Measurements from ENCODE around the gene TMEM107. TPM values are rescaled to one million over a fixed set of nuclear protein-coding genes. Genes with fewer than 3 reads are reported as not detected.

TMEM107 gene
- total RNA-seq, 1 donor from 2014 or later: 1.6 TPM

DNA sequence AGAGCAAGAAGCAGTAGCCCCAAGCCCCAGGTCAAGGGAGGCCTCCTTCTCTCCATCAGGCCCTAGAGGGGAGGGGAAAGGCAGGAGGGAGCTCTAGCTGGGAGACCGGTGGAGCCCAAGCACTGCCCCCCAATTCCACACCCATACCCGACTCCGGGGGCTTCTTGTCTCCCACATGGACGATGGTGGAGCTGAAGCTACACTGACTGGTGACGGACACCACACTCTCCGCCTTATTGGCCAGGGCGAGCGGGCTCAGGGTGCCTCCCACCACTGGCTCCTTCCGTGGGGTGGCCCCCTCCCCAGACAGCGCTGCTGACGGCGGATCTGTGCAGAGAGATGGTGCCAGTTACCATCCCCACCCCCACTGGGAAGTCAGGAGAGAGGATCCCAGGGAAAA, 30.4 kb downstream of the TMEM107 start:
- peak overlapping the region; percentile 99 for H3K27ac ChIP-seq
- no peaks in the 10 kb centered on the region for H3K9me3 ChIP-seq
- peaks cover 7 to 27% of the 10 kb centered on the region in 2 donors for H3K4me1 ChIP-seq
- TF ChIP-seq, protein P1, sequence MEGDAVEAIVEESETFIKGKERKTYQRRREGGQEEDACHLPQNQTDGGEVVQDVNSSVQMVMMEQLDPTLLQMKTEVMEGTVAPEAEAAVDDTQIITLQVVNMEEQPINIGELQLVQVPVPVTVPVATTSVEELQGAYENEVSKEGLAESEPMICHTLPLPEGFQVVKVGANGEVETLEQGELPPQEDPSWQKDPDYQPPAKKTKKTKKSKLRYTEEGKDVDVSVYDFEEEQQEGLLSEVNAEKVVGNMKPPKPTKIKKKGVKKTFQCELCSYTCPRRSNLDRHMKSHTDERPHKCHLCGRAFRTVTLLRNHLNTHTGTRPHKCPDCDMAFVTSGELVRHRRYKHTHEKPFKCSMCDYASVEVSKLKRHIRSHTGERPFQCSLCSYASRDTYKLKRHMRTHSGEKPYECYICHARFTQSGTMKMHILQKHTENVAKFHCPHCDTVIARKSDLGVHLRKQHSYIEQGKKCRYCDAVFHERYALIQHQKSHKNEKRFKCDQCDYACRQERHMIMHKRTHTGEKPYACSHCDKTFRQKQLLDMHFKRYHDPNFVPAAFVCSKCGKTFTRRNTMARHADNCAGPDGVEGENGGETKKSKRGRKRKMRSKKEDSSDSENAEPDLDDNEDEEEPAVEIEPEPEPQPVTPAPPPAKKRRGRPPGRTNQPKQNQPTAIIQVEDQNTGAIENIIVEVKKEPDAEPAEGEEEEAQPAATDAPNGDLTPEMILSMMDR (IDR thresholded peaks at IDR 0.05): no peak
- H3K36me3 ChIP-seq: peaks cover 100% of the 10 kb centered on the region in 2 donors
- H3K4me3 ChIP-seq: no peak overlapping the region
- no peaks in the 10 kb centered on the region for H3K27me3 ChIP-seq
- peak in 1 of 2 donors; percentile 60 for DNase-seq (ENCODE audit: low spot score in 2 of 2)
- intact Hi-C loops (cut with DNase I): no loop called here

- Histone ChIP-seq H3K27me3 (no peaks in the 10 kb centered on the region), H3K27ac (peak overlapping the region; percentile 13 to 29), H3K4me1 (peaks cover 0 to 19% of the 10 kb centered on the region in 2 donors), H3K36me3 (peaks cover 100% of the 10 kb centered on the region in 2 donors), H3K4me3 (no peak overlapping the region), H3K9me3 (no peaks in the 10 kb centered on the region)
- TF ChIP-seq, protein P1 (IDR thresholded peaks at IDR 0.05): no peak
- DNase-seq (ENCODE audit: low spot score in 2 of 2): peak in 1 of 2 donors; percentile 61
- intact Hi-C loops (cut with DNase I): no loop called here
These were observed 31.6 kb downstream of the TMEM107 start for GRCh38 chr17:8144401-8145231.

DNA sequence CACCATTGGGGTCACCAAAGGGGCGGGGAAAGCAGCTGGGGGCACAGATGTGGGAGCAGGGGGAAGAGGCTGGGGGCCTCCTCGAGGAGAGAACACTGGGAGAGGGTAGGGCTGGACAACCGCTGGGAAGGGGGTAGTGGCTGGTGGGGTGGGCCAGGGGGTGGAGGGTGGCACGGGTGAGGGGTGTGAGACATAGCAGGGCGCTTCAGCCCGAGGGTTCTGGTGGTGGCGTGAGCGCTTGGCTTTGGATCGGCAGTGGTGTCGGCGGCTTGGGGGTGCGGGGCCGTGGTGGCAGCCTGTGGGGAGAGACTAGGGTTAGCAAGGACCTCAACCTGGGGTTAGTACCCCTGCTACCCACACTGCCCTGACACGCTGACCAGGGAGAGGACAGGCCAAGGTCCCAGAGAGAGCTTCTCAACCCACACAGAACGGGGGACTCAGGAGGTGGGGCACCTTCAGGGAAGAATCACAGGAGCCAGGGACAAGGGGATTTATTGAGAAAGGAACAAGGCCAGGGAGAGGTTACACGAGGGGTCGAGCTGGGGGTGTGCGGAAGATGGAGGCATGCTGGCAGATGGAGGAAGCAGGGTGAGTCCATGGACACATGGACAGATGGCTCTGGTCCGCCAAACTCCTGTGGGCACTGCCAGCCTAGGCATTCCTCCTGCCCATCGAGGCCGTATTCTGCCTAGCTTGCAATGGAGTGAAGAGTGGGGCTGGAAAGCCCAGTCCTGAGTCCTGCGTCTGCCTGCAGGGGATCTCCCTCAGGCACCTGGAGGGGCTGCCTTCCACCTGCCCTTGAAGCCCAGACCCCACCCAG, 32.4 kb downstream of the TMEM107 start:
- DNase-seq (ENCODE audit: low spot score in 2 of 2): peak in 1 of 2 donors; percentile 71
- Histone ChIP-seq H3K27me3 (no peaks in the 10 kb centered on the region), H3K9me3 (no peaks in the 10 kb centered on the region), H3K27ac (peak overlapping the region; percentile 13 to 60), H3K4me1 (peaks cover 4 to 19% of the 10 kb centered on the region in 2 donors), H3K4me3 (no peak overlapping the region), H3K36me3 (peaks cover 96% of the 10 kb centered on the region in 2 donors)
- TF ChIP-seq, protein P1 (IDR thresholded peaks at IDR 0.05): no peak
- intact Hi-C loops (cut with DNase I): no loop called here

DNA sequence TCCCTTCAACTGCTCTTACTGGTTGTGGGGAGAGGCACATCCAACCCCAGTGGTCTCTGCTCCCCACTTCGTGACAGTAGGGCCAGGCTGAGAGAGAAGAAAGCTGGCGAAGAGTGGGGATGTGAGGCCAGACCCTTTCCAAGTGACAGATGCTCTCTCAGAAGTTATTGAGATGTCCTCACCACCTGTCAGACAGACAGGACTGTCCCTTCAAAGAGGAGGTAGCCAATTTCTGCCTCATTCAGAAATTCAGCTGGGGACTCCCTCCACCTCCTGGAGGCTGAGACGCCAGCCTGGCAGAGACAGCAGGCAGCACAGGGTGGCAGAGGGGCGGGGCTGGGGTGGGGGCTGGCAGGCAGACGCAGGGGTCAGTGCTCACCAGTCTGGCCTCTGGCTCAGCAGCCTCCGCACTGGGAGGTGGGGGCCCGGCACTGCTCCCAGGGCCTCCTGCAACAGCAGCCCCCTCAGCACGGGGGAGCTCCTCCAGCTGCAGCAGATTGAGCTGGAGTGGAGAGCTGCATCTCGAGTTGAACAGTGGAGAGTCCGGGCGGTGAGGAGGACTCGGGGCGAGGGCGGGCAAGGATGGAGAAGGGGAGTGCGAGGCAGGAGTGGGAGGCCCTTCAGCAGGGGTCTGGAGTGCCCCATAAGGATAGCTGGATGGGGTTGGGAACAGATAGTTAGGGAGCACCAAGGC, 33.1 kb downstream of the TMEM107 start:
- Histone ChIP-seq H3K9me3 (no peaks in the 10 kb centered on the region), H3K27ac (peak overlapping the region; percentile 13 to 60), H3K4me1 (peaks cover 4 to 16% of the 10 kb centered on the region in 2 donors), H3K27me3 (no peaks in the 10 kb centered on the region), H3K36me3 (peaks cover 88 to 89% of the 10 kb centered on the region in 2 donors), H3K4me3 (no peak overlapping the region)
- intact Hi-C loops (cut with DNase I): no loop called here
- TF ChIP-seq, protein P1 (IDR thresholded peaks at IDR 0.05): no peak
- DNase-seq (ENCODE audit: low spot score in 2 of 2): peak in 1 of 2 donors; percentile 61

- TF ChIP-seq, protein P1 (IDR thresholded peaks at IDR 0.05): no peak
- intact Hi-C loops (cut with DNase I): no loop called here
- Histone ChIP-seq H3K27me3 (no peaks in the 10 kb centered on the region), H3K9me3 (no peaks in the 10 kb centered on the region), H3K4me3 (no peak overlapping the region), H3K4me1 (peaks cover 4 to 16% of the 10 kb centered on the region in 2 donors), H3K27ac (peak overlapping the region; percentile 13 to 60), H3K36me3 (peaks cover 81 to 82% of the 10 kb centered on the region in 2 donors)
- DNase-seq (ENCODE audit: low spot score in 2 of 2): peak in 1 of 2 donors; percentile 63
These were observed 33.9 kb downstream of the TMEM107 start for GRCh38 chr17:8142158-8142886.

Data from ascending aorta (tissue), 2 donors.